ENCODE results near the gene ATP1A1.

ATP1A1 gene

DNA sequence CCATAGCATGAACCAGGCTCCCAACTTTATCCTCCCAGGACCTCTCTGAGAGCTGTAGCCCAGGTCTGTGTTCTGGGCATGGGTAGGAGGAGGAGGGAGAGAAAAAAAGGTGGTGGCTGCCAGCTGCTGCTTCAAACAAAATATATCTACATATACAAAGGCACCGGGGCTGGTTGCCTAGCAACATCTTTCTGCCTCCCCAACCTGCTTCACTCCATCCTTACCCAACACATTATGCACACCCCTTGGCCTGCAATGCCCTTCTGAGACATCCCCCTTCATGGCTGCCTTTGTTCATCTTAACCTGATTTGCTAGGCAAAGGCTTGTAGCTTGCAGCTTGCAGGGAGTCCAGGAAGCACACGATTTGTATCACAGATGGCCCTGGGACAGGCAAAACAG is 27.2 kb upstream of the ATP1A1 start:
- DNase-seq, result no peak

- no peak for DNase-seq
These were observed 25.9 kb upstream of the ATP1A1 start for GRCh38 chr1:116346943-116347673.

GRCh38 chr1:116347696-116348095 is 25.3 kb upstream of the ATP1A1 start:
- DNase-seq, result no peak

- DNase-seq, result no peak
These were observed 22.9 kb upstream of the ATP1A1 start for GRCh38 chr1:116350097-116350645.

DNA sequence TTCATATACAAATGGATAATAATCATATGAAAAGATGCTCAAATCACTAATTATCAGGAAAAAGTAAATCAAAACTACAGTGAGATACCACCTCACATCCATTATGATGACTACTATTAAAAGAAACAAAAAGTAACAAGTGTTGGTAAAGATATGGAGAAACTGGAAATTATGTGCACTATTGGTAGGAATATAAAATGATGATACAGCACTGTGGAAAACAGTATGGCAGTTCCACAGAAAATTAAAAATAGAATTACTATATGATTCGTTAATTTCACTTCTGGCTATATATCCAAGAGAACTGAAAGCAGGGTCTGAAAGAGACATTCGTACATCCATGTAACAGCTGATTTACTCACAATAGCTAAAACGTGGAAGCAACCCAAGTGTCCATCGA is 21.1 kb upstream of the ATP1A1 start:
- no peak for DNase-seq

GRCh38 chr1:116352349-116352813 is 20.7 kb upstream of the ATP1A1 start:
- DNase-seq, result no peak

DNA sequence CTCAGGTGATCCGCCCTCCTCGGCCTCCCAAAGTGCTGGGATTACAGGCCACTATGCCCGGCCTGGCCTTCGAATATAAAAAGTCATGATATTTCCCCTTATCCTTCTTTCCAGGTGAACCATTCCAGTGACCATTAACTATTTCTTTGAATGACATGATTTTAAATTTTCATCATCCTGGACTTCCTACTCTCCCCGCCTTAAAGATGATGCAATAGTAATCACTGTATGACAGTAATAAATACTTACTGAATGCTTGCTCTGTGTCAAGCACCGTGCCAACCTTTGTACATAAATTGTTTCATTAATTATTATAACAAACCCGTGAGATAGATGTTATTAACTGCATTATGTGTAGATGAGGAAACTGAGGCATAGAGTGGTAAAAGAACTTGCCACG is 19.9 kb upstream of the ATP1A1 start:
- DNase-seq, result no peak

DNA sequence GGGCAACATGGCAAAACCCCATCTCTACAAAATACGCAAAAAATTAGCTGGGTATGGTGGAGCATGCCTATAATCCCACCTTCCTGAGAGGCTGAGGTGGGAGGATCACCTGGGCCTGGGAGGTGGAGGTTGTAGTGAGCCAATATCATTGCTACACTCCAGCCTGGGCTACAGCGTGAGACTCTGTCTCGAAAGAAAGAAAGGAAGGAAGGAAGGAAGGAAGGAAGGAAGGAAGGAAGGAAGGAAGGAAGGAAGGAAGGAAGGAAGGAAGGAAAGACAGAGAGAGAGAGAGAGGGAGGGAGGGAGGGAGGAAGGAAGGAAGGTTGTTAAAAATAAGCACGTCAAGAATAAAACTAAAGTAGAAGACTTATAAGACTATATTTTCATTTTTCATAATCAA is 17.0 kb upstream of the ATP1A1 start:
- DNase-seq, result no peak

- no peak for DNase-seq
These were observed 16.4 kb upstream of the ATP1A1 start for GRCh38 chr1:116356673-116357072.

GRCh38 chr1:116357487-116357886 is 15.6 kb upstream of the ATP1A1 start:
- DNase-seq, result no peak

DNA sequence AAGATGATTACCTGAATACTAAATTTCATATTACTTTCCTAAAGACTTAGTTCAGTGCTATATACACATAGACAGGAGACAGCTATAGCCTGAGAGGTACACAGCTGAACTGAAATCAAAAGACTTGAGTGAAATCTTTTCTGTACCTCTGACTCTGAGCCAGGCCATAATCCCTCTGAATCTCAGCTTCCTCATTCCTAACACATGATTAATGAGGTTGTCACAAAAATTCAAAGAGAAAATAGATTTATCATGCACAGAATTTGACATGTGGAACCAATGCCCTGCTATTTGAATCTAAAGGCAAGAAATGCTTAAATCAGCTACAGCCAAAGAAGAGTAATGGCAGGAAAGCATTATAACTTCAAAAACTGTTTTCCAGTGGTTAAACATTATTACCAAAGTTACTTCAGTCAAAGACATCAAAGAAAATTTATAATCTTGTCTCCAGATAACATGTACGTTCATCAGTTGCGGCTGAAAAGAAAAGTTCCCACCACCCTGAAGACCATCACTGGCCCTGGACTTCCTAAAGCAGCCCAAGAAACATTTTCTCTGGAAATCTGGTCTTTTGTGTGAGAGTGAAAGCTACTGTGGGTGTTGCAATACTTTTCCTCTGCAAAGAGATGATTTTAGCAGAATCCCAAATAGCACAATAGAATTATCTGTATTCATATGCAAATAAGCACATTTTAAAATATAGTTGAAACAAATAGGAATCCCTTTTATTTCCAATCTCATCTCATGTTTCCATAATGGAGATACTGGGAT is 13.8 kb upstream of the ATP1A1 start:
- DNase-seq, result no peak

GRCh38 chr1:116359871-116360270 is 13.2 kb upstream of the ATP1A1 start:
- DNase-seq, result no peak

GRCh38 chr1:116360429-116361173 is 12.4 kb upstream of the ATP1A1 start:
- DNase-seq, result no peak

GRCh38 chr1:116361648-116362047 is 11.4 kb upstream of the ATP1A1 start:
- DNase-seq, result no peak

DNA sequence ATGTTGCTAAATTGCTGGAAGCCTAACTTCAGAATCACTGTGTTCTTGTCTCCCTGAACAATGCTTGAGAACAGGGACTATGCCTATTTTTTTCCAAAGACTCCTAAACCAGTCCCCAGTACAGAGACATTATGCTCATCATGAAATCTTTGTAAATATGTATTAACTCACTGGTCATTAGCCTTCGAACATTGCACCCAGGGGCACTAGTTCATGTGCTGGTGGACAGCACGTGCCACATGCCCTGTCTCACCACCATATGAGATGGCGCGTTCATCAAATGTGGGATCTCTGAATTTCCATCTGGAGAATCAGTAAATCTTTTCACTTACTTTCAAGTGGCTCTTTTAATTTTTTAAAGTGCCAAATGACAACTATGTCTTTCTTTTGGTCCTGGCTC is 11.0 kb upstream of the ATP1A1 start:
- no peak for DNase-seq

- no peak for DNase-seq
These were observed 7.7 kb upstream of the ATP1A1 start for GRCh38 chr1:116365353-116365780.

DNA sequence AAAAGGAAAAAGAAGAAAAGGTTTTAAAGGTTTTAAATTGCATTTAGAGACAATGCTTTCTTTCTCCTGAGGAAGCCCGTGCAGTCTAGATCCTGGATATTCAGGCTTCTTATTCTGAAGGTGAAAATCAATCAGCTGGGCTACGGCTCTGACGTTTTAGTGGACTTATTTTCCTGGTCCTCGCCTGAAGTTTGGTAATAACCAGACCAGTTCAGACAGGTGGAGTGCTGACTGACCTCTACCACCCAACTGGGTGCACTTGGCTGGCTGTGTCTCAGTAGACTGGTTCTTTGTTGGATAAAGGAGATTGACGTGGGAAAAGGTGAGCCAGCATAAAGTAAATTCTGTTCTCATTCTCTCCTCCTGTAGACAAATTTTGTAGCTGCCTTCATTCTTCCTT is 7.2 kb upstream of the ATP1A1 start:
- no peak for DNase-seq

DNA sequence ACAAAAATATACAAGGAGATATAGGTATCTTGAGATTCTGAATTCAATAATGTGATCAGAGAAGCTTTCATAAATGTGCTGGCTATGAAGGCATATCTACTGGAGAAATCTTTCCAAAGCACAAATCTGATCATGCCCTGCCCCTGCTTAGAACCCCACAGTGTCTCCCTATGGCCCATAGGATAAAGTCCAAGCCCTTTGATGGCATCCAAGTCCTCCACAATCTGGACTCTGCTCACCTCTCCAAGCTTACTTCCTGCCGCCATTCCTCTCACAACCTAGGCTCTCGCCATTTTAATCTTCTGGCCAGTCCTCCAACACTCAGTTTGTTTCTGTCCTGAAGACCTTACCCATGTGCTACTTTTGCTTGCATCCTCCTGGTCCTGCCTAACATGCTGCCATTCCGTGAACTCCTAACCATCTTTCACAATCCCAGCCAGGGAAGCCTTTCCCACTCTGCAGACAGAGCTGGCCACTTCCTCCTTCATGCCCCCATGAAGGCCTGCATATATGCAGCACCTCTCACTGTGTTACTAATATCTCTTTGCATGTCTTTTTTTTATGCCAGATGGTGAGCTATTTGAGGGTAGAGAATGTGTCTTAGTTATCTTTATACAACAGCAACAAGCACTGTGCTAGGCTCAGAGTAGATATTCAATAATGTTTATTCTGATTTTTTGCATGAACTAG is 5.6 kb upstream of the ATP1A1 start:
- DNase-seq, result no peak

GRCh38 chr1:116368241-116368640 is 4.8 kb upstream of the ATP1A1 start:
- DNase-seq, result no peak

- no peak for DNase-seq
These were observed 2.9 kb upstream of the ATP1A1 start for GRCh38 chr1:116370181-116370580.

DNA sequence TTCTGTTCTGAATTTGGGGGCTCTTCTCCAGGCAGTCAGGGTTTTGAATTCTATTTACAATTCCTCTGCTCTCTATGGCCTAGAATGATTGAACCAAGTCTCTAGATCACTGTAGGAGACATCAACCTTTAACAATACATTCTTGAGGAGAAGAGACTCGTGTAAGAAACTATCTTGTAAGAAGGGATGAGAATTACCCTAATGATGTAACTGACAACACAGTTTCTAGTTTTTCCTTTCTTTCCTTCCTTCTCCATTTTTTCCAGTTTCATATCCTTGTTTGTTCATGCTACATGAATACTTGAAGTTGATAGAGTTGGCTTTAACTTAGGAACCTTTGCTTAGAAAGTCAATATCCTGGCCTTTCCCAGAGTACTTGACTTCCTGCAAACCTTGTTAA is 1.3 kb upstream of the ATP1A1 start:
- DNase-seq, result no peak

- DNase-seq, result no peak
These were observed 853 bp upstream of the ATP1A1 start for GRCh38 chr1:116372191-116372590.
